HepG2 (cell line): ENCODE results near the gene CHCHD1. TPM values are rescaled to one million over a fixed set of nuclear protein-coding genes. Genes with fewer than 3 reads are reported as not detected.

ENCODE experiments used
- AKAP8 ChIP-seq: sonication (generic); formaldehyde crosslinking; IDR thresholded peaks from 2 replicates; pipeline ENCODE4 v1.5.1; 2020; ENCODE audit warnings: mild to moderate bottlenecking, missing genetic modification reagents
- CEBPG ChIP-seq: IDR thresholded peaks from 2 replicates; pipeline ENCODE4 v1.6.1; 2016
- FOXC1 ChIP-seq: sonication (generic); formaldehyde crosslinking; IDR thresholded peaks from 2 replicates; pipeline ENCODE4 v1.8.0; 2022; ENCODE audit warnings: mild to moderate bottlenecking, missing genetic modification reagents, borderline replicate concordance
- FOXP4 ChIP-seq: sonication (generic); formaldehyde crosslinking; IDR thresholded peaks from 2 replicates; pipeline ENCODE4 v1.4.0; 2020; ENCODE audit warnings: missing genetic modification reagents
- KLF6 ChIP-seq: IDR thresholded peaks from 2 replicates; pipeline ENCODE4 v1.8.0; 2016; ENCODE audit warnings: missing biosample characterization, missing genetic modification reagents
- NAIF1 ChIP-seq: sonication (generic); formaldehyde crosslinking; IDR thresholded peaks from 2 replicates; pipeline ENCODE4 v1.5.0; 2020; ENCODE audit warnings: mild to moderate bottlenecking, missing genetic modification reagents, borderline replicate concordance
- NCOA2 ChIP-seq: sonication (generic); formaldehyde crosslinking; IDR thresholded peaks from 2 replicates; pipeline ENCODE4 v1.8.0; 2022; ENCODE audit warnings: inconsistent platforms
- ONECUT2 ChIP-seq: sonication (generic); formaldehyde crosslinking; IDR thresholded peaks from 2 replicates; pipeline ENCODE4 v1.4.0; 2020; ENCODE audit warnings: missing genetic modification reagents
- POLR2A ChIP-seq, 2 experiments: IDR thresholded peaks; 2 replicates each; pipeline ENCODE4 v1.6.1; 2011; ENCODE audit warnings: low read depth in 2 of 2, low read length in 2 of 2, mild to moderate bottlenecking in 1 of 2, moderate library complexity in 1 of 2; ENCODE audit not compliant: insufficient read depth in 1 of 2
- RCOR2 ChIP-seq: IDR thresholded peaks from 2 replicates; pipeline ENCODE4 v1.6.1; 2016; ENCODE audit warnings: missing biosample characterization, missing genetic modification reagents
- SMARCE1 ChIP-seq: fragments of 450-650 bp; IDR thresholded peaks from 2 replicates; pipeline ENCODE4 v1.6.1; 2017; ENCODE audit warnings: borderline replicate concordance
- SP5 ChIP-seq: IDR thresholded peaks from 2 replicates; pipeline ENCODE4 v1.6.1; 2016; ENCODE audit warnings: low read depth, borderline replicate concordance
- ZNF318 ChIP-seq: sonication (generic); formaldehyde crosslinking; IDR thresholded peaks from 2 replicates; pipeline ENCODE4 v1.4.0; 2020; ENCODE audit warnings: mild to moderate bottlenecking, missing genetic modification reagents
- ZNF7 ChIP-seq: IDR thresholded peaks from 2 replicates; pipeline ENCODE4 v1.6.1; 2016; ENCODE audit warnings: missing biosample characterization, missing genetic modification reagents
- polyA plus RNA-seq, 8 experiments: library from polyadenylated mRNA; depleted of rRNA in 3 of 8; stranded (reverse) in 7 of 8; unstranded in 1 of 8; fragments of >200 nt; fragmentation: Illumina TruSeq in 4 of 8; extraction: Trizol in 4 of 8; gene quantifications; 2 replicates each; pipeline versions ENCODE4 v1.2.1 to v1.2.3, GENCODE V29; 2011 to 2016; ENCODE audit warnings: low read depth in 4 of 8, missing spikeins in 1 of 8, mixed read lengths in 1 of 8; ENCODE audit not compliant: insufficient read depth in 1 of 8
- total RNA-seq, 5 experiments: library from RNA; depleted of rRNA; stranded (reverse); fragments of >200 nt; fragmentation: Illumina TruSeq; extraction: Trizol; gene quantifications; 2 replicates each; pipeline ENCODE4 v1.2.3, GENCODE V29; 2016; ENCODE audit warnings: low read depth in 1 of 5

CHCHD1 gene
- total and polyA plus RNA-seq, 2 of the 13 experiments (the other 11 are each of a cell fraction or from before 2014, with no cell fraction given), result 36.9 to 71.2 TPM

GRCh38 chr10:73743905-73744663 lies 37.8 kb upstream of the CHCHD1 start, which contains the start of gene SEC24C (continued):
- peak; percentile 36; the same call in 1 of the 2 replicates for TF ChIP-seq AKAP8 (CRISPR knock-in tag)
- TF ChIP-seq SP5 (CRISPR knock-in tag), result no peak; the same call in 1 of the 2 replicates
- TF ChIP-seq POLR2A (IDR thresholded peaks at IDR 0.05; ENCODE audit: insufficient read depth in 1 of 2, low read depth in 2 of 2, low read length in 2 of 2), result peak; percentile 73 to 91
- no peak for TF ChIP-seq SMARCE1
- TF ChIP-seq NCOA2 (CRISPR knock-in tag), result peak; percentile 53; the same call in 1 of the 2 replicates
- TF ChIP-seq KLF6 (CRISPR knock-in tag), result peak; percentile 85
- TF ChIP-seq RCOR2 (CRISPR knock-in tag), result no peak
- no peak for TF ChIP-seq ZNF7
- no peak for TF ChIP-seq CEBPG (CRISPR knock-in tag)
- TF ChIP-seq ZNF318 (CRISPR knock-in tag), result no peak
- TF ChIP-seq ONECUT2 (CRISPR knock-in tag), result no peak
- TF ChIP-seq FOXP4, result peak; percentile 34; the same call in 1 of the 2 replicates
- TF ChIP-seq NAIF1 (CRISPR knock-in tag), result no peak
- peak; percentile 44; the same call in 1 of the 2 replicates for TF ChIP-seq FOXC1 (CRISPR knock-in tag)
